GM21529 (cell line): ENCODE measurements around the gene ENTPD2.

Experiments
- ATAC-seq: cut with Tn5 transposase; IDR thresholded peaks from one replicate; pipeline ENCODE4 v1.9.1; 2021; ENCODE audit not compliant: unreplicated experiment

The ENTPD2 gene

DNA sequence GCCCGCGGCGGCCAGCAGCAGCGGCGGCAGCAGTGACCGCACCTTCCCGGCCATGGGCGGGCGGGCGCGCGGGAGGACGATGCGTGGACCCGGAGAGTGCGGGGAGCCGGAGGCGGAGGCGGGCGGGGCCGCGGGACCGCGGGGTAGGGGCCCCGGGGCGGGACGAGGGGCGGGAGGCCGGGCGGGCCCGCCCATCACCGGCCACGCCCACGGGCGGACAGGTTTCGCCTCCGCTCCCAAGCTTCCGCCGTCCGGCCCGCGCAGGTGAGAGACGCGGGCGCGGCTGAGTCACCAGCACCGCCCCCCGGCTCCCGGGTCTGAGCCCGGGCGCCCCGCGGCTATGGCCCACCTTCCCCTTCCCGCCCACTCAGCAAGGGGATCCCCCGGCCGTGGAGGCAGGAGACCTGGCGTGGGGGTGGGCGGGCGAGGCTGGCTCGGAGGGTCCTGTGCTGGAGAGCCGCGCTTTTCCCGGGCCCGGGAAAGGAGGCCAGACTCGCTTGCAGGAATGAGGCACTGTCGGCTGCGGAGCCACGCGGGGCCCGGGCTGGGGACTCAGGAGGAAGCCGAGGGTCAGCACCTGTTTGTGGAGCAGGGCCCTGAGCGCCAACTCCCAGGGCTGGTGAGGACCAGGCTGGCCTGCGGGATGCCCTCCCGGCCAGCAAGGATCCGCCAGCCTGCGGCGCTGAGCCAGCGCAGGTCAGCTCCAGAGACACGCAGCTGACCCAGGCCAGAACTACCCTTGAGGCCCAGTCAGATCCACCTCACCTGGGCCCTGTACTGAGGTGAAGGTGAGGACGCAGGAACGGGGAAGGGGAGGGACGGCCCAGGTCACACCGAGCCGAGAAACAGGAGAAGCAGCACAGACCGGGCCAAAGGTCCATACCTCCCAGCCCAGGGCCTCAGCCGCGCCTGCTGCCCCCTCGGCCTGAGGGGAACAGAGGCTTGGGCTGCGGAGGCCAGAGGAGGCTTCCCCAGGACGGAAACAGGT, at the start of gene ENTPD2:
Gene ENTPD2 (minus strand): TSS at position 118 of the 988 bp plus-strand sequence. CDS start 64 bp downstream, at position 54.
- ATAC-seq = no peak

GRCh38 chr9:137103206-137103999, 49.5 kb upstream of the ENTPD2 start:
- no peak for ATAC-seq

DNA sequence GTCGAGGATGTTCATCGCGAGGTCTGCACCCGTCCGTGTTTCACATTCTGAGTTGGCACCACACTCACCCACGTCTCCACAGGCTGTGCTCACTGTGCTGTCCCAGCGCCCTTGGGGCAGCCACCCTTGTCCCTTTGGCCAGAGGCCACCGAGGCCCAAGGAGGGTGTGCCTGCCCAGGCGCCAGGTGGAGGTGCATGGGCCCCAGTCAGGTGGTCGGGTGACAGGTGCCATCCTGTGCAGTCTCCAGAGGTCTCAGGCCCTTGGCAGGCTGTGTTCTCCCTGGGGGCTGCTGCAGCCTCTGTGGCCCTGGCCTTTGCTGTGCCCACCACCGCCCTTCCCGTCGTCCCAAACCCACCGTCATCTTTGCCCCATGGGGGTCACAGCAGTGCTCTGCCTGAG, 45.4 kb upstream of the ENTPD2 start:
- ATAC-seq = no peak

GRCh38 chr9:137097761-137098462, 44.1 kb upstream of the ENTPD2 start:
- ATAC-seq = no peak

GRCh38 chr9:137096785-137097546, 43.1 kb upstream of the ENTPD2 start:
- ATAC-seq = no peak

DNA sequence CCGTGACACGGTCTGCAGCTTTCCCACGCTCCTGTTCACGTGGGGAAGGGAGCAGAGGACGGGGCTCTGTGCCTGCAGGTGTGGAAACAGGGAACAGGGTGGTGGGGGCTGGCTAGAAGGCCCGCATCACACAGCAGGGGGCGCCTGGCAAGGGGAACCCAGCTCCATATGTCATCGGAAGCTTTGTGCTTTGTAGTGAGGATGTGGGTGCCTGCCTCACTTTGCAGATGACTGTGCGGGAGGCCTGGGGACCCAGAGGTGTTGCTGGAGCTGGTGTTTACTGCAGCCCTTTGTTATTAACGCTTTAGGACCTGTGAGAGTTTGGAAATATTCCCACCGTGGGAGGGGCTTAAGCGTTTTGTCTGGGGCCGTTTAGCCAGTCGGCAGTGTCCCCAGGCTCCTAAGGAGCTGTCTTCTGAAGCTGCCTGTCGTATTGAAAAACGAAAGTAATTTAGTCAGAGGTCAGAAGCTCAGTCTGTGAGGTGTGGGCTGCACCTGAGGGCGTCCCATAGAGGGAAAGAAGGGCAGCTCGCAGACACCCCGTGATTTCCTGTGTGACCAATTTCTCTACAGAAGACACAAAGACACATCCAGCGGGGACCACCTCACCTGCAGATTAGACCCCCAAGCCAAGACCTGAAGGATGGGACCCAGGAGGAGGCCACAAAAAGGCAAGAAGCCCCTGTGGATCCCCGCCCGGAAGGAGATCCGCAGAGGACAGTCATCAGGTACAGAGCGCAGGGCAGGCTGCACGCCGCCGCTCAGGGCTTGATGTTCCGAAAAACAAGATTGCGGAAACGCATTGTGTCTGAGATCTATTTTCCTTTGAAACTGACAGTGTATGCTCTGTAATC, 42.0 kb upstream of the ENTPD2 start:
- ATAC-seq = peak; percentile 80

DNA sequence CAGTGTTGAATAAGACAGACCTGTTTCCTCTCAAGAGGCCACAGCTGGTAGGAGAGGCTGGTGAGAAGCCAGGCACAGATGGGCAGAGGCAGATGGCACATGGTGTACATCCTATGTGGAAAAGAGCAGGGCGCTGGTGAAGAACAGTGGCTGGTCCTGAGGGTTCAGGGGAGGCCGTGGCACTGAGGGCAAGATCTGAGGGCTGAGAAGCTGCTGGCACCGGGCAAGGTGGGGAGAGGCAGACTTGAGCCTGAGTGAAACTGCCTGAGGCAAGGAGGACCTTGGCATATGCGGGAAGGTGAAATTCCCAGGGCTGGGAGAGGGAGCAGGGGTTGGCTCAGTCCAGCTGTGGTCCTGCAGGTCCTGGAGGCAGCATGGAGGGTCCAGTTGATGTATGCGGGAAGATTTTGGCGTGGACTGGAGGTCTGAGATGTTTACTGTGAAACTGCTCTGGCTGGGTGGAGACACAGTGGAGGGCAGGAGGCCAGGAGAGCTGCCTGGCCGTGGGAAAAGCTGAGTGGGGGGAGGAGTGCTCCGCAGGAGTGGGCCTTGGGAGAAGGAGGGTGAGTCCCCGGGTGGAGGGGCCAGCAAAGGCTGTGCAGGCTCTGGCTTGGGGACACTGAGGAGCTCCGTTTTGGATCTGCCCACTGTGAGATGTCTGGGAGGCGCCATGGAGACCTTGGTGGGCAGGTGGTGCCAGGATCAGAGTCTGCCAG, 35.5 kb upstream of the ENTPD2 start:
- ATAC-seq = no peak

DNA sequence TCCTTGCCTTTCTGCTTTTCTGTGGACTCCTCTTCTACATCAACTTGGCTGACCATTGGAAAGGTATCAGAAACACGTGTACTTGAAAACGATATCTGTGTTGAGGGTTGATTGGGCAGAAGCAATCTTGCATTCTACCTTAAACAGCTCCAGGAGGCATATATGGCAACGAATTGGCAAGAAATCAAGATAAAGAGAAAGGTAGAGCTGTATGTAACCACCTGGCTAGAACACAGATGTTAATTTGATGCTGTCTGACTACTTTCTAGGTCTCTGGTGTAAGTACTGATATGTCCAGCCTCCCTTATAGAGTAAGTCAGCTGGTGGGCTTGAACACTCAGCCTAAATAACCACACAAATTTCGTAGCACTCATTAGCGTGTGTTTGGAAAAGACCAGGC, 34.3 kb upstream of the ENTPD2 start:
- no peak for ATAC-seq

GRCh38 chr9:137087409-137087925, 33.6 kb upstream of the ENTPD2 start:
- ATAC-seq = peak; percentile 1

DNA sequence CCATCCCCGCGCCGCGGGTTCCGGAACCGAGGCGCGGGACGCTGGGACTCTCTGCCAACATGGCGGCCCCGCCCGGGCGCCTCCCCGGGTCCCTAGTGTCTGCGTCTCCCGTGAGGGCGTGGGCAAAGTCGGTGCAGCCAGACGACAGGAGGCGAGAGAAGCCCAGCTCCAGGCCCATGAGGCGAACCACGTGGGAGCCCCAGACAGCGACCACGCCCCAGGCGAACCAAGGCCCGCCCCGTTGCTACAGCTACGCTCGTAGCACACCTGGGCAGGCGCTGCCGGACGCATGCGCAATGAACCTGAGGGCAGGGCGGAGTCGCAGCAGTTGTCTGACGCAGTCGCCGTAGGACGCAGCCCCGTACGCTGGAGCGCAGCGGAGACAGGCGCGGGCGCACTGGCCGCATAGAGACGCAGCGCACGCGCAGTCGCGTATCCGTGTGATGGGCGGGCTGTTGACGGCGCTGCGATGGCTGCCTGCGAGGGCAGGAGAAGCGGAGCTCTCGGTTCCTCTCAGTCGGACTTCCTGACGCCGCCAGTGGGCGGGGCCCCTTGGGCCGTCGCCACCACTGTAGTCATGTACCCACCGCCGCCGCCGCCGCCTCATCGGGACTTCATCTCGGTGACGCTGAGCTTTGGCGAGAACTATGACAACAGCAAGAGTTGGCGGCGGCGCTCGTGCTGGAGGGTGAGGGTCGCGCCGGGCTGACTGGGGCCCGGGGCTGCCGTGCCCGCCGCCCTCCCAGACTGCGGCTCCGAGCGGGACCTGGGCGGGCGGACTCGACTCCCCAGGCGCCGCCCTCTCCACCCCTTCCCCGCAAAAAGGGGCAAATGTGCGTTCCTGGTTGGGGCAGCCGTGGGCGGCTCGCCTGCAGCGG, 32.9 kb upstream of the ENTPD2 start, which contains the start of gene MAN1B1:
Gene MAN1B1 (plus strand): TSS at position 455 of the 878 bp plus-strand sequence. CDS start 15 bp downstream, at position 470.
- ATAC-seq = peak; percentile 80

GRCh38 chr9:137085920-137086530, 32.2 kb upstream of the ENTPD2 start:
- ATAC-seq = peak; percentile 4

DNA sequence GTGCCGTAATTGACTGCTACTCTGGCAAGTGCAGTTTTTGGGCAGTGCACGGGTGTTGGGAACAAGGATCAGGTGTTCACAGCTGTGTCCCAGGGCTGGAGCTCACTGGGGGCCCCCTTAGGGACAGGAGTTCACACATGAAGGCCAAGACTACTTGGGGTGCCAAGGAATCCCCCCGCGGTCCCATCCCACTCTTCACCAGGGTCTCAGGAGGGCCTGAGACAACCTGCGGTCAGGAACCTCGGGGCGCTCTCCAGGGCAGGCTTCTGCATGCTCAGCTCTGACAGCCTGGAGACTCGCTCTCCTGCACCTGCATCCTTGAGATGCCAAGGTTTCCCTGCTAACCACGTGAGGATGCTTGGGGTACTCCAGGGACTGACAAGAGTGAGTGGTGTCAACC, 30.7 kb upstream of the ENTPD2 start:
- ATAC-seq = no peak

- no peak for ATAC-seq
These were observed 29.6 kb upstream of the ENTPD2 start for GRCh38 chr9:137083394-137084004.

GRCh38 chr9:137082925-137083290, 29.0 kb upstream of the ENTPD2 start:
- no peak for ATAC-seq

DNA sequence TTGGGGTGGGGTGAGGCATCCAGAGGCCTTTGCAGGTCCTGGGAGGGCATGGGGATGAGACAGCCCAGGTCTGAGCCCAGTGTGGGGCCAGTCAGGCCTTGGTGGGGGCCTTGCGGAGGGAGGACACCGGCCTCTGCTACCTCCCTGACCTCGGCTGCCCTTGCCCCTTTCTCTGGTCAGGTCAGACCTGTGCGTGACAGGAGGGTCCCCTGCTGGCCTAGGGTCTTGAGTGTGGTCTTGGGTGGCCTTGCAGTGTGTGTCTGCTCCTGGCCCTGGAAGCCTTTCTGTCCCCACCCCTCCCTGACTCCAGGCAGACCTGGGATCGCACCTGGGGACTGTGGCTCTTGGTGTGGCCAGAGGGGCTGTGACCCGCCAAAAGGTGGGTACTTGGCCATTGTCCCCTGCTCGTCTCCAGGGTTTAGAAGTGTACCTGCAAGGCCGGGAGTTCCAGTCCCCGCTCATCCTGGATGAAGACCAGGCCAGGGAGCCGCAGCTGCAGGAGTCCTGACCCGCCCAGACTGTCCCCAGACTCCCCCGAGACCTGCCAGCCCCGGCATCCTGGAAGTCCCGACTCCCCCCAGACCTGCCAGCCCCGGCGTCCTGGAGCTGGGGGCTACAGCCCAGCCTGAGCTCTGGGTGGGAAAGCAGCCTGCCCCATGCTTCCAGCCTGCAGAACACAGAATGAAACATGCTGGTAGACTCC, 28.5 kb upstream of the ENTPD2 start:
- ATAC-seq = no peak
